ENCODE data around the gene TRPV4. TPM values are rescaled to one million over a fixed set of nuclear protein-coding genes. Genes with fewer than 3 reads are reported as not detected.

TRPV4 gene
- total and polyA plus RNA-seq, 2 donors (not counting 3 experiments of a cell fraction or from before 2014, with no cell fraction given), result 8.8 to 22.3 TPM

GRCh38 chr12:109831929-109832328 lies 1.3 kb downstream of the TRPV4 start:
- H3K27me3 ChIP-seq (ENCODE audit: control insufficient read depth in 2 of 2, insufficient read depth in 2 of 2, low read length in 2 of 2), result no peaks in the 10 kb centered on the region
- TF ChIP-seq EZH2 (IDR thresholded peaks at IDR 0.05; ENCODE audit: borderline replicate concordance, low read depth, low read length, severe bottlenecking), result no peak
- no peak for TF ChIP-seq POLR2AphosphoS5 (IDR thresholded peaks at IDR 0.05; ENCODE audit: insufficient read depth, low read depth, low read length)
- ChIA-PET CTCF (interaction anchor here (1.1 to 5.8 kb wide), 3 partner anchors 14 to 26 kb away, joined by 3 to 52 read pairs (median 12); no protein-coding TSS in a partner anchor), POLR2A (interaction anchor here (0.6 kb wide), 1 partner anchor 26 kb away, joined by 15 read pairs; no protein-coding TSS in a partner anchor)
- no peak for DNase-seq (ENCODE audit: low read depth, low spot score)
- H3K9ac ChIP-seq (replicated peaks; ENCODE audit: extremely low read depth, insufficient read depth, low read length), result no peak overlapping the region
- dilution Hi-C loops (cut with MboI; ENCODE audit: extremely low pct_ligation_motif_present, low sequenced_read_pairs), result no loop called here
- peaks cover 17% of the 10 kb centered on the region for H3K4me1 ChIP-seq (ENCODE audit: control insufficient read depth, extremely low read depth, insufficient read depth, low read length)
- no peaks in the 10 kb centered on the region for H3K9me3 ChIP-seq (replicated peaks; ENCODE audit: control insufficient read depth, insufficient read depth, low read length)
- intact Hi-C loops (cut with micrococcal nuclease), result loop anchor here (1.0 kb wide), 1 partner anchor 16 kb away; no protein-coding TSS in a partner anchor
- H3K79me2 ChIP-seq (ENCODE audit: control insufficient read depth, insufficient read depth, low read length), result no peaks in the 10 kb centered on the region
- no peak overlapping the region for H2AFZ ChIP-seq (ENCODE audit: low read depth, low read length)
- no peak overlapping the region for H3K4me2 ChIP-seq (ENCODE audit: insufficient read depth, low read length)
- FAIRE-seq, result no peak
- H3K9me1 ChIP-seq (replicated peaks; ENCODE audit: control insufficient read depth, extremely low read depth, insufficient read depth, low read length), result no peaks in the 10 kb centered on the region
- H3K4me3 ChIP-seq (replicated peaks in 1 of 3; ENCODE audit: insufficient read depth in 1 of 3, low read depth in 1 of 3, low read length in 3 of 3), result no peak overlapping the region
- no peaks in the 10 kb centered on the region for H4K20me1 ChIP-seq (replicated peaks; ENCODE audit: control insufficient read depth, extremely low read depth, insufficient read depth, low read length)
- H3K36me3 ChIP-seq (ENCODE audit: control insufficient read depth in 2 of 2, extremely low read depth in 1 of 2, insufficient read depth in 2 of 2, low read length in 2 of 2), result no peaks in the 10 kb centered on the region
- no TSS peak for BruUV-seq (replicated peaks)
- no peak overlapping the region for H3K27ac ChIP-seq (ENCODE audit: insufficient read depth, low read depth, low read length)

- no peaks in the 10 kb centered on the region for H4K20me1 ChIP-seq (replicated peaks; ENCODE audit: control insufficient read depth, extremely low read depth, insufficient read depth, low read length)
- intact Hi-C loops (cut with micrococcal nuclease), result no loop called here
- dilution Hi-C loops (cut with MboI; ENCODE audit: extremely low pct_ligation_motif_present, low sequenced_read_pairs), result no loop called here
- H3K27ac ChIP-seq (ENCODE audit: insufficient read depth, low read depth, low read length), result no peak overlapping the region
- no peaks in the 10 kb centered on the region for H3K79me2 ChIP-seq (ENCODE audit: control insufficient read depth, insufficient read depth, low read length)
- no peak for TF ChIP-seq CTCF (IDR thresholded peaks at IDR 0.05; ENCODE audit: extremely low read depth in 1 of 2, insufficient read depth in 1 of 2, low read depth in 1 of 2, low read length in 2 of 2)
- TF ChIP-seq POLR2A (IDR thresholded peaks at IDR 0.05; ENCODE audit: low read depth, low read length), result no peak
- TF ChIP-seq, protein P1, sequence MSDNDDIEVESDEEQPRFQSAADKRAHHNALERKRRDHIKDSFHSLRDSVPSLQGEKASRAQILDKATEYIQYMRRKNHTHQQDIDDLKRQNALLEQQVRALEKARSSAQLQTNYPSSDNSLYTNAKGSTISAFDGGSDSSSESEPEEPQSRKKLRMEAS (IDR thresholded peaks at IDR 0.05; ENCODE audit: insufficient read depth, insufficient read length), result no peak
- no peak for TF ChIP-seq POLR2AphosphoS5 (IDR thresholded peaks at IDR 0.05; ENCODE audit: insufficient read depth, low read depth, low read length)
- no peak for TF ChIP-seq GATA2 (IDR thresholded peaks at IDR 0.05; ENCODE audit: insufficient read depth, insufficient read length, low read depth, low read length)
- no peak for TF ChIP-seq JUN (IDR thresholded peaks at IDR 0.05; ENCODE audit: borderline replicate concordance, insufficient read depth, insufficient read length, low read depth)
- TF ChIP-seq MYC (IDR thresholded peaks at IDR 0.05; ENCODE audit: low read depth, low read length), result no peak
- no peak for TF ChIP-seq EZH2 (IDR thresholded peaks at IDR 0.05; ENCODE audit: borderline replicate concordance, low read depth, low read length, severe bottlenecking)
- TF ChIP-seq FOS (IDR thresholded peaks at IDR 0.05; ENCODE audit: borderline replicate concordance, insufficient read depth, low read length), result no peak
- no peak overlapping the region for H3K9ac ChIP-seq (replicated peaks; ENCODE audit: extremely low read depth, insufficient read depth, low read length)
- H3K9me1 ChIP-seq (replicated peaks; ENCODE audit: control insufficient read depth, extremely low read depth, insufficient read depth, low read length), result no peaks in the 10 kb centered on the region
- H3K9me3 ChIP-seq (replicated peaks; ENCODE audit: control insufficient read depth, insufficient read depth, low read length), result no peaks in the 10 kb centered on the region
- no peak overlapping the region for H3K4me3 ChIP-seq (replicated peaks in 1 of 3; ENCODE audit: insufficient read depth in 1 of 3, low read depth in 1 of 3, low read length in 3 of 3)
- no peak for DNase-seq (ENCODE audit: low read depth, low spot score)
- H3K27me3 ChIP-seq (ENCODE audit: control insufficient read depth in 2 of 2, insufficient read depth in 2 of 2, low read length in 2 of 2), result no peaks in the 10 kb centered on the region
- POLR2A ChIA-PET, result interaction anchor here (0.6 kb wide), 1 partner anchor 25 kb away, joined by 15 read pairs; no protein-coding TSS in a partner anchor
- H3K4me2 ChIP-seq (ENCODE audit: insufficient read depth, low read length), result no peak overlapping the region
- H2AFZ ChIP-seq (ENCODE audit: low read depth, low read length), result no peak overlapping the region
- BruUV-seq (replicated peaks), result TSS peak; percentile 11
- no peaks in the 10 kb centered on the region for H3K36me3 ChIP-seq (ENCODE audit: control insufficient read depth in 2 of 2, extremely low read depth in 1 of 2, insufficient read depth in 2 of 2, low read length in 2 of 2)
- peaks cover 14% of the 10 kb centered on the region for H3K4me1 ChIP-seq (ENCODE audit: control insufficient read depth, extremely low read depth, insufficient read depth, low read length)
- CTCF ChIA-PET, result interaction anchor here (3.1 to 6.5 kb wide), 2 partner anchors 14 to 25 kb away, joined by 12 to 45 read pairs; no protein-coding TSS in a partner anchor
- FAIRE-seq, result no peak
These were observed 1.8 kb downstream of the TRPV4 start for GRCh38 chr12:109831365-109831764.

Data from endothelial cell of umbilical vein (primary cell).